ENCODE measurements around the gene ABCC12. TPM values are rescaled to one million over a fixed set of nuclear protein-coding genes. Genes with fewer than 3 reads are reported as not detected.
A peak's percentile ranks its signal among the peaks of the same experiment; 100 is the strongest.

The ABCC12 gene
- total and polyA plus RNA-seq, 2 donors from 2014 or later, result not detected

DNA sequence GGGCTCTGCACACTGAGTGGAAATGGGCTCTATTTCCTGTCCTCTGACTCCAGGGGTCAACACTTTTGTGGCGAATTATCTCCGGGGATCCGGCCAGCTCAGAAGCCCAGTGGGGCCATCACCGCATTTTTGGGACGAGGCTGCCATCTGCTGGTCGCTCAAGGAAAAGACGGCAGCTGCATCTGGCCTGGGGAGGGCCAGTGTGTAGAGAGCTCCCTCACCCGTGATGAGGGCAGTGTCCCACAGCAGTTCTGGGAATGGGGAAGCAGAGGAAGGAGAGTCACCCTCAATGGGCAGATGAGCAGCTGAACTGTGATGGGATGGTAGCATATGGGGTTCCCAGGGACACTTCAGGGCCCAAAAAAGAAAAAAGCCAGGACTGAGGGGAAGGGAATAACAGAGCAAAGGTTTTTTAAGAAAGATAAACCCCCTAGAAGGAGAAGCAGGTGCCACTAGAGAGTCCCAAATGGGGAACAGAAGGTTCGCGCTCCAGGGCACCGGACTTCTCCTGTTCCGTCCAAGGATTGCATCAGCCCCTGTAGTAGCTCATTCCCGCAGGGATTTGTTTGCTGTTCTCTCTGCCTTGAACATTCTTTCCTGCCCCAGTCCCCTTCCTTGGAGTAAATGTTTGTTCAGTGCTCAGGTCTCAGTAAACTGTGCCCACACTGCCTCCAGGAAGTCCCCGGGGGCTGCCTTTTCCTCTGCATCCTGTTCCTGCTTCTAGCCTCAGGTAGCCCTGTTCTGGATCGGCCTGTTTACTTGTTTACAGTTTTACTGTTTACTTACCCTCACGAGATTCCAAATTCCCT, 9.3 kb upstream of the ABCC12 start:
- Histone ChIP-seq H3K27me3 (ENCODE audit: control insufficient read depth, insufficient read depth, low read length) (no peaks in the 10 kb centered on the region), H3K27ac (ENCODE audit: low read depth in 2 of 2, low read length in 2 of 2) (no peak overlapping the region), H3K4me1 (ENCODE audit: control insufficient read depth in 2 of 3, insufficient read depth in 2 of 3, low read depth in 1 of 3, low read length in 3 of 3) (no peaks in the 10 kb centered on the region), H3K36me3 (ENCODE audit: control insufficient read depth in 2 of 3, insufficient read depth in 3 of 3, low read length in 3 of 3) (no peaks in the 10 kb centered on the region), H3K9me3 (ENCODE audit: control insufficient read depth in 2 of 3, insufficient read depth in 1 of 3, low read length in 3 of 3) (no peaks in the 10 kb centered on the region), H3K9ac (ENCODE audit: low read length in 3 of 3) (no peak overlapping the region), H3K4me3 (ENCODE audit: low read length in 3 of 3) (no peak overlapping the region)
- FAIRE-seq (no peak), DNase-seq (peak; percentile 58 to 83 (median 72))
- intact Hi-C loops (cut with DNase I), result loop anchor here (5.0 kb wide), 1 partner anchor 1023 kb away; the partner anchor contains the start of gene NETO2
- TF ChIP-seq, protein P1, sequence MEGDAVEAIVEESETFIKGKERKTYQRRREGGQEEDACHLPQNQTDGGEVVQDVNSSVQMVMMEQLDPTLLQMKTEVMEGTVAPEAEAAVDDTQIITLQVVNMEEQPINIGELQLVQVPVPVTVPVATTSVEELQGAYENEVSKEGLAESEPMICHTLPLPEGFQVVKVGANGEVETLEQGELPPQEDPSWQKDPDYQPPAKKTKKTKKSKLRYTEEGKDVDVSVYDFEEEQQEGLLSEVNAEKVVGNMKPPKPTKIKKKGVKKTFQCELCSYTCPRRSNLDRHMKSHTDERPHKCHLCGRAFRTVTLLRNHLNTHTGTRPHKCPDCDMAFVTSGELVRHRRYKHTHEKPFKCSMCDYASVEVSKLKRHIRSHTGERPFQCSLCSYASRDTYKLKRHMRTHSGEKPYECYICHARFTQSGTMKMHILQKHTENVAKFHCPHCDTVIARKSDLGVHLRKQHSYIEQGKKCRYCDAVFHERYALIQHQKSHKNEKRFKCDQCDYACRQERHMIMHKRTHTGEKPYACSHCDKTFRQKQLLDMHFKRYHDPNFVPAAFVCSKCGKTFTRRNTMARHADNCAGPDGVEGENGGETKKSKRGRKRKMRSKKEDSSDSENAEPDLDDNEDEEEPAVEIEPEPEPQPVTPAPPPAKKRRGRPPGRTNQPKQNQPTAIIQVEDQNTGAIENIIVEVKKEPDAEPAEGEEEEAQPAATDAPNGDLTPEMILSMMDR (IDR thresholded peaks at IDR 0.05; ENCODE audit: borderline replicate concordance, extremely low read depth, insufficient read depth), result peak; percentile 81

DNA sequence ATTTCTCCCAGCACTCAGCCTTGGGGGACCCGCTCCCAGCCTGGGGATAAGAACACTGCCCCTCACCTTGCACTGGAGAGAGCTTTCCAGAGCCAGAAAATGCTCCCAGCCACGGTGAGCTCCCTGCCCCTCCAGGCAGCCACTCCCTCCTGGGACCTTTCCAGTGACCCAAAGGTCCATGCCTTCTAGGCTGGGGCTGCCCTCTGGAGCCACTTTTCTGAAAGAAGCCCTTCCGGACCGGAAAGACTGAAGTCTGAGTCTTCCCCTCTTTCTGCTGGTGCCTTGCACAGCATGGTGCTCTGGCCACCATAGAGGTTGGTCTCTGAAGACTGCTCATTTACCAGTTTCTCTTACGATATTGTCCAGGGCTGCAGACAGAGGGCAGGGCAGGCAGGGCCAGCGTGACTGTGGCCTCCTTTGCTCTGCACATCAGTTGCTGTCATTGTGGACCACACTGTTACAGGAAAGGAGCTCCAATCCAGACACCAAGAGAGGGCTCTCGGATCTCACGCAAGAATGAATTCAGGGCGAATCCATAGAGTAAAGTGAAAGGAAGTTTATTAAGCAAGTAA, 7.1 kb upstream of the ABCC12 start:
- DNase-seq (no peak), FAIRE-seq (no peak)
- H3K9ac ChIP-seq (ENCODE audit: low read length in 3 of 3), result no peak overlapping the region
- H3K4me3 ChIP-seq (ENCODE audit: low read length in 3 of 3), result no peak overlapping the region
- no peaks in the 10 kb centered on the region for H3K4me1 ChIP-seq (ENCODE audit: control insufficient read depth in 2 of 3, insufficient read depth in 2 of 3, low read depth in 1 of 3, low read length in 3 of 3)
- TF ChIP-seq, protein P1 (IDR thresholded peaks at IDR 0.05; ENCODE audit: borderline replicate concordance, extremely low read depth, insufficient read depth), result no peak
- H3K27ac ChIP-seq (ENCODE audit: low read depth in 2 of 2, low read length in 2 of 2), result no peak overlapping the region
- intact Hi-C loops (cut with DNase I), result loop anchor here (5.0 kb wide), 1 partner anchor 1021 kb away; the partner anchor contains the start of gene NETO2
- no peaks in the 10 kb centered on the region for H3K9me3 ChIP-seq (ENCODE audit: control insufficient read depth in 2 of 3, insufficient read depth in 1 of 3, low read length in 3 of 3)
- no peaks in the 10 kb centered on the region for H3K36me3 ChIP-seq (ENCODE audit: control insufficient read depth in 2 of 3, insufficient read depth in 3 of 3, low read length in 3 of 3)
- H3K27me3 ChIP-seq (ENCODE audit: control insufficient read depth, insufficient read depth, low read length), result no peaks in the 10 kb centered on the region

DNA sequence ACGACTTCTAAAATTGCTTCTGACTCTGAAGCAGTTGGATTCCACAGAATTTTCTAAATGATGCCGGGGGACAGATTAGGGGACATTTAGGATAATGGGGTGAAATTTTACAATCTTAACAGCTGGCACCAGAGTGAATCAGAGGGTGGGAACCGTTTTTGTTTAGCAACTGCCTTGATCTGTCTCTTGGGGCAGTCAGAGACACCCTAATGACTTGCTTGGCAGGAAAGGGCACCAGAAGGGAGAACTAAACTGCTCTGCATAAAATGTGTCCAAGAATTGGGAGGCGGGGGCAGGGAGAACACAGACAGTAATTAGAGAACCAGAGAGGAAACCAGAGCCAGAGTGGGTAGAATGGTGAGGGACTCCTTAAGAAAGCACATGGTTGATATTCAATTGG, 6.1 kb upstream of the ABCC12 start:
- FAIRE-seq, result no peak
- TF ChIP-seq, protein P1 (IDR thresholded peaks at IDR 0.05; ENCODE audit: borderline replicate concordance, extremely low read depth, insufficient read depth), result no peak
- no peak overlapping the region for H3K4me3 ChIP-seq (ENCODE audit: low read length in 3 of 3)
- no peak overlapping the region for H3K9ac ChIP-seq (ENCODE audit: low read length in 3 of 3)
- H3K9me3 ChIP-seq (ENCODE audit: control insufficient read depth in 2 of 3, insufficient read depth in 1 of 3, low read length in 3 of 3), result no peaks in the 10 kb centered on the region
- H3K27me3 ChIP-seq (ENCODE audit: control insufficient read depth, insufficient read depth, low read length), result peaks cover 2% of the 10 kb centered on the region
- no peak for DNase-seq
- no peaks in the 10 kb centered on the region for H3K36me3 ChIP-seq (ENCODE audit: control insufficient read depth in 2 of 3, insufficient read depth in 3 of 3, low read length in 3 of 3)
- intact Hi-C loops (cut with DNase I), result loop anchor here (5.0 kb wide), 1 partner anchor 1020 kb away; the partner anchor contains the start of gene NETO2
- no peaks in the 10 kb centered on the region for H3K4me1 ChIP-seq (ENCODE audit: control insufficient read depth in 2 of 3, insufficient read depth in 2 of 3, low read depth in 1 of 3, low read length in 3 of 3)
- H3K27ac ChIP-seq (ENCODE audit: low read depth in 2 of 2, low read length in 2 of 2), result no peak overlapping the region
